Activated CD4-positive, alpha-beta T cell treated with anti-CD3 and anti-CD28 coated beads for 36 hours (primary cell): Measurements from ENCODE around the gene SUV39H1. TPM values are rescaled to one million over a fixed set of nuclear protein-coding genes. Genes with fewer than 3 reads are reported as not detected.
A peak's percentile ranks its signal among the peaks of the same experiment; 100 is the strongest.

Source experiments
- ATAC-seq: fragments of 200-7000 bp; cut with Tn5 transposase; one replicate; pipeline ENCODE4 v1.10.0; 2021; ENCODE audit warnings: mild to moderate bottlenecking, moderate library complexity
- CTCF ChIA-PET: fragments of 350-600 bp; sonication (Branson Sonifier 250); formaldehyde crosslinking; loops from one replicate; lab custom pipeline; 2021; ENCODE audit warnings: antibody characterized with exemption; lab: Charles Lee
- POLR2A ChIA-PET: fragments of 350-600 bp; sonication (Branson Sonifier 250); formaldehyde crosslinking; loops from one replicate; lab custom pipeline; 2021; ENCODE audit warnings: antibody characterized with exemption, inconsistent platforms; lab: Charles Lee
- DNase-seq: peaks from one replicate; pipeline ENCODE4 v3.0.0-alpha.2; 2020
- H3K27ac Mint-ChIP-seq: one replicate; pipeline ENCODE4 v1.8.0; 2021; ENCODE audit warnings: mixed read lengths
- H3K27me3 Mint-ChIP-seq: one replicate; pipeline ENCODE4 v1.8.0; 2021; ENCODE audit warnings: mixed read lengths
- H3K36me3 Mint-ChIP-seq: one replicate; pipeline ENCODE4 v1.8.0; 2021; ENCODE audit warnings: low read depth, mixed read lengths
- H3K4me1 Mint-ChIP-seq: one replicate; pipeline ENCODE4 v1.8.0; 2021; ENCODE audit warnings: mixed read lengths
- H3K4me3 Mint-ChIP-seq: one replicate; pipeline ENCODE4 v1.8.0; 2021; ENCODE audit warnings: mild to moderate bottlenecking, moderate library complexity, mixed read lengths
- H3K9me3 Mint-ChIP-seq: one replicate; pipeline ENCODE4 v1.8.0; 2021; ENCODE audit warnings: low read depth, mixed read lengths
- intact Hi-C, 2 experiments: fragments of 100-400 bp; cut with DNase I in 1 of 2; cut with micrococcal nuclease in 1 of 2; formaldehyde crosslinking; loops; one replicate each; pipeline versions ENCODE4 v1.14.2 to v1.15.1; 2022 to 2024; cut with DNase I, micrococcal nuclease
- total RNA-seq, 2 experiments: library from RNA; stranded (reverse); gene quantifications; one replicate each; pipeline ENCODE4 v1.2.3, GENCODE V29; 2021

The SUV39H1 gene
- total RNA-seq, 2 experiments from 2014 or later = 30.8 to 31.7 TPM

DNA sequence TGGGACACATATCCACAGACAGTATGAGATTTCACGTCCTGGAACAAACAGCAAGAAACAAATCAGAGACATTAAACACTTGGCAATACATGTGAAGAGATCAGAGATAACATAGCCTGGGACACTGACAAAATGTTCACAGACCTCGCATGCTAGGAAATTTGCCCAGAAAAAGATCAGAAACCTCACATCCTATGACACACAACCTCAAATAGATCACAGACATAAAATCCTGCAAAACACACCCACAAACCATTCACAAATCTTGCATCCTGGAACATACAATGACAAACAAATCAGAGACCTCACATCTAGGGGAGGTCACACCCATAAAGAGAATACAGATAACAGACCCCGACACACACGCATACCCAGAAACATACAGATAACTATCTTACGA is 18.0 kb downstream of the SUV39H1 start:
- no peaks in the 10 kb centered on the region for H3K9me3 Mint-ChIP-seq
- H3K27me3 Mint-ChIP-seq = no peaks in the 10 kb centered on the region
- CTCF ChIA-PET = no interaction called here
- DNase-seq (no peak), ATAC-seq (peak; percentile 16)
- intact Hi-C loops = loop anchor here in 1 of 2 experiments (5.0 kb wide), 1 partner anchor 223 kb away; no protein-coding TSS in a partner anchor
- peaks cover 78% of the 10 kb centered on the region for H3K4me1 Mint-ChIP-seq
- peak overlapping the region; percentile 86 for H3K27ac Mint-ChIP-seq
- POLR2A ChIA-PET = no interaction called here
- H3K36me3 Mint-ChIP-seq = no peaks in the 10 kb centered on the region
- H3K4me3 Mint-ChIP-seq = peak overlapping the region; percentile 4

DNA sequence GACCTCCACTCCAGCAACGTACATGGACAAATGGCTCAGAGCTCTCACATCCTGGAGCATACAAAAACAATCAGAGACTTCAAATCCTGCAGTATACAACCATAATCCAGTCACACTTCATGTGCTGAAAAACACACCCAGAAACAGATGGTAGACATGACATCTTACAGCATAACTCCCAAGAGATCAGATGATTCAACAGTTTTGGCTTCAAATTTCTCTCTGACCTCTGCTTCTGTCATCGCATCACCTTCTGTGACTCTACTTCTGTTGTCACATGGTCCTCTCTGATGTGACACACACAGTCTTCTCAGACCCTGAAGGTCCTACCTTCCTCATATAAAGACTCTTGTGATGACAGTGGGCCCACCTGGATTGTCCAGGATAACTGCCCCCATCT is 18.5 kb downstream of the SUV39H1 start:
- ATAC-seq = peak; percentile 43
- peaks cover 78% of the 10 kb centered on the region for H3K4me1 Mint-ChIP-seq
- H3K27ac Mint-ChIP-seq = peak overlapping the region; percentile 86
- intact Hi-C loops = no loop called here
- H3K4me3 Mint-ChIP-seq = no peak overlapping the region
- DNase-seq = no peak
- H3K36me3 Mint-ChIP-seq = no peaks in the 10 kb centered on the region
- no peaks in the 10 kb centered on the region for H3K27me3 Mint-ChIP-seq
- ChIA-PET POLR2A (no interaction called here), CTCF (no interaction called here)
- no peaks in the 10 kb centered on the region for H3K9me3 Mint-ChIP-seq

DNA sequence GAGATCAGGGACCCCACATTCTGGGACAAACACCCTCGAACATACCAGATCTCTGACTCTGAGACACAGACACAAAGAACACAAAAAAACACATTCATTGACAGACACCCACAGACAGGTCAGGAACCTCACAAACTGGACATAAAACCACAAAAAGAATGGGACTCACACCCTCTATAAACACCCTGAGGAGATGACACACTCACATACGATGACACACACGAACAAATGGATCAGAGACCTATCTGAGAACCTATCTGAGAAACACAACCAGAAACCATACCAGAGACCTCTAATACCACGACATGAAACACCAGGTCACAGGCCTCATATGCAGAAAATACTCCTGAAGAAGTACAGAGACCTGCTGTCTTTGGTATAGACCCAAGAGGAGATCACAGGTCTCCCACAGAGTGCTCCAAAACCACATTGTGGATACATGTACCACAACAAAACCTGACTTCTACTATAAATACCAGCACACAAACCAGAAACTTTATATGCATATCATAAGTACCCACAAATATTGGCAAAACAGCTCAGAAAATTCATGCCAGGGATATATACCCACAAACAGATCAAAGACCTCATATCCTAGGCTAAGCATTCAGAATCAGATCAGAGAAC is 19.5 kb downstream of the SUV39H1 start:
- Mint-ChIP-seq H3K9me3 (no peaks in the 10 kb centered on the region), H3K27me3 (no peaks in the 10 kb centered on the region), H3K27ac (peak overlapping the region; percentile 86), H3K4me3 (no peak overlapping the region), H3K4me1 (peaks cover 71% of the 10 kb centered on the region), H3K36me3 (no peaks in the 10 kb centered on the region)
- ChIA-PET CTCF (no interaction called here), POLR2A (interaction anchor here (0.5 kb wide), 1 partner anchor 11 kb away, joined by 6 read pairs; no protein-coding TSS in a partner anchor)
- ATAC-seq (peak; percentile 8), DNase-seq (no peak)
- intact Hi-C loops = no loop called here

DNA sequence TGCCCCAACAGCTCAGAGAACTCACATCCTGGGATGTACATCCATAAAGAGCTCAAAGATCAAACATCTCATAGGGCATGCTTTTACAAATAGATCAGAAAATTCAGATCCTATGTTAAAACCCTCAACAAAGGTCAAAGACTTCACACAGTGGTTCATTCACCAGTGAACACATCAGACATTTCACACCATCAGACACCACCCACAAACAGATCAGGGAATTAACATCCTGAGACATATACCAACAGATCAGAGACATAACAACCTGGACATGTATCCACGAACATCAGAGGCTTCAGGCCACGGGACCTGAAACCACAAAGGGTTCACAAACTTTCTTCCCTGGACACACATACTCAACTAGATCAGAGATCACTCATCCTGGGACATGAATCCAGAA is 23.4 kb downstream of the SUV39H1 start:
- H3K4me1 Mint-ChIP-seq = peaks cover 41% of the 10 kb centered on the region
- H3K27me3 Mint-ChIP-seq = no peaks in the 10 kb centered on the region
- no peak for ATAC-seq
- no peak overlapping the region for H3K4me3 Mint-ChIP-seq
- H3K9me3 Mint-ChIP-seq = no peaks in the 10 kb centered on the region
- no peak for DNase-seq
- no peak overlapping the region for H3K27ac Mint-ChIP-seq
- H3K36me3 Mint-ChIP-seq = no peaks in the 10 kb centered on the region
- ChIA-PET POLR2A (no interaction called here), CTCF (no interaction called here)
- intact Hi-C loops = no loop called here

DNA sequence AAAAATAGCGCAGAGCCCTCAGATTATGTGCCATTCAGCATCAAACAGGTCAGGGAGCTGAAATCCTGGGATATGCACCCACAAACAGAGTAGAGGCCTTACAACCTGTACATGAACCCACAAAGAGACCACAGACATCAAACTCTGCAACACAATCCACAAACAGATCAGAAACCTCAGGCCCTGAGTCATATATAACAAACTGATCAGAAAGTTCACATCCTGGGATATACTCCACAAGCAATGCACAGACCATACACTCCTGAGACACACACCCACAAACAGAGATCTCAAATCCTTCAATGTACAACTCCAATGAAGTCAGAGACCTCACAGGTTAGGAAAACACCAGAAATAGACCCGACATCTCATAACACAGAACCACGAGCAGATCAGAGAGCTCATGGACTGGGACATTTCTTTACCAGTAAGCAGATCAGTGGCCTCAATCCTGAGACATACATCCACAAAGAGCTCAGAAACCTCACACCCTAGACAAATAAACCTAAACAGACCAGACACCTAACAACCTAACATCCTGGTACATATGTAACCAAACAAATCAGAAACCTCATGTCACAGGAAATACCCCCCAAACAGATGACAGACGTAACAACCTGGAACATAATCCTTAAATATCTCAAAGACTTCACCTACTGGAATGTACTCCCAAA is 24.2 kb downstream of the SUV39H1 start:
- ATAC-seq (peak; percentile 57), DNase-seq (no peak)
- Mint-ChIP-seq H3K4me1 (peaks cover 39% of the 10 kb centered on the region), H3K4me3 (no peak overlapping the region), H3K27ac (no peak overlapping the region), H3K27me3 (no peaks in the 10 kb centered on the region), H3K9me3 (no peaks in the 10 kb centered on the region), H3K36me3 (no peaks in the 10 kb centered on the region)
- ChIA-PET CTCF (interaction anchor here (0.6 to 1.1 kb wide), 3 partner anchors 73 to 472 kb away, joined by 3 to 4 read pairs (median 3); no protein-coding TSS in a partner anchor), POLR2A (interaction anchor here (1.0 kb wide), 1 partner anchor 17 kb away, joined by 3 read pairs; no protein-coding TSS in a partner anchor)
- intact Hi-C loops = no loop called here

DNA sequence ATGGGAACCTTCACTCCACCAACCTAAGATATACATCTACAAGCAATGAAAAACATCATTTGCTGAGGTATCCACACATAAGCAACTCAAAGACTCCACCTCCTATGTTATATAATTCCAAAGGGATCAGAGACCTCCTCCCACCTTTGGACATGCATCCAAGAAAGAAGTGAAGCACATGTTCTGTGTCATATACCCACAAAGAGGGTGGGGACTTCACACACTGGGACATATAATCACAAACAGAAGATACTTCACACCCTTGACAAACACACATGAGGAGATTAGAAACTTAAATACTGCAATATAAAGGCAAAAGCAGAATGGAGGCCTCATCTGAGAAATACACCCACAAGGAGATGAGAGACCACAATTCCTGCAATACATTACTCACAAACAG is 25.4 kb downstream of the SUV39H1 start:
- intact Hi-C loops = no loop called here
- no peaks in the 10 kb centered on the region for H3K27me3 Mint-ChIP-seq
- ChIA-PET CTCF (interaction anchor here (1.1 kb wide), 1 partner anchor 74 kb away, joined by 4 read pairs; no protein-coding TSS in a partner anchor), POLR2A (no interaction called here)
- H3K27ac Mint-ChIP-seq = no peak overlapping the region
- DNase-seq (no peak), ATAC-seq (no peak)
- H3K36me3 Mint-ChIP-seq = peaks cover 5% of the 10 kb centered on the region
- H3K4me1 Mint-ChIP-seq = peaks cover 40% of the 10 kb centered on the region
- H3K4me3 Mint-ChIP-seq = no peak overlapping the region
- H3K9me3 Mint-ChIP-seq = peaks cover 2% of the 10 kb centered on the region

DNA sequence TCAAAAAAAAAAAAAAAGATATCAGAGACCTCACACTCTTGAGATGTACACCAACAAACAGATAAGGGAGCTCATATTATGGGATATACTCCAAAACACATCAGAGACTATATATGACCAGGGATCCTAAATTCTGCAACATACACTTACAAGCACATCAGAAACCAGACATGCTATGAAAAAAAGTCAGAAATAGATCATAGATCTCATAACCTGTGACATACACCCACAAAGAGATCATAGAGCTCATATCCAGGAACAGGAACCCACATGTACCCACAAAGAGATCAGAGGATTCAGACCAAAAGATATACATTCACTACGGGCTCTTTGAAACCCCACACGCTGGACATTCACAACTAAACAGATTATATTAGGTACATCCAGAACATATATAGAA is 30.1 kb downstream of the SUV39H1 start:
- DNase-seq = no peak
- Mint-ChIP-seq H3K27ac (peak overlapping the region; percentile 67), H3K4me3 (no peak overlapping the region), H3K4me1 (peaks cover 39% of the 10 kb centered on the region), H3K36me3 (peaks cover 16% of the 10 kb centered on the region), H3K9me3 (peaks cover 20% of the 10 kb centered on the region), H3K27me3 (no peaks in the 10 kb centered on the region)
- ATAC-seq = peak; percentile 44
- CTCF ChIA-PET = no interaction called here
- POLR2A ChIA-PET = interaction anchor here (0.6 to 1.3 kb wide), 3 partner anchors 10 to 137 kb away, joined by 3 to 7 read pairs (median 6); no protein-coding TSS in a partner anchor
- intact Hi-C loops = no loop called here

DNA sequence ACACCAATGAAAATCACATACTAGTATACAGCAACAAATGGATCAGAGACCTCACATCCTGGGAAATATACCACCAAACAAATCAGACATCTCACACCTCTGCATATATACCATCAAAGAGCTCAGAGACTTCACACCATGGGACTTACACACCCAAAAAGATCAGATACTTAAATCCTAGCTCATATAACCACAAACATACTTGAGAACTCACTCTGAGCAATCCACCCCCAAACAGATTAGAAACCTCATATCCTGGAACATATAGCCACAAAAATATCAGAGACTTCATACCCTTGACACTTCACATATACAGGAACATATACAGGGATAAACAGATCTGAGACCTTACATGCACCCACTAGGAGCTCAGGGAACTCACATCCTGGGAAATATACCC is 32.1 kb downstream of the SUV39H1 start:
- ChIA-PET CTCF (interaction anchor here (0.6 kb wide), 1 partner anchor 189 kb away, joined by 3 read pairs; the partner anchor contains the start of gene TBC1D25), POLR2A (no interaction called here)
- Mint-ChIP-seq H3K9me3 (peaks cover 20% of the 10 kb centered on the region), H3K27me3 (no peaks in the 10 kb centered on the region), H3K4me1 (peaks cover 34% of the 10 kb centered on the region), H3K27ac (no peak overlapping the region), H3K4me3 (no peak overlapping the region), H3K36me3 (peaks cover 16% of the 10 kb centered on the region)
- peak; percentile 51 for ATAC-seq
- DNase-seq = no peak
- intact Hi-C loops = no loop called here

DNA sequence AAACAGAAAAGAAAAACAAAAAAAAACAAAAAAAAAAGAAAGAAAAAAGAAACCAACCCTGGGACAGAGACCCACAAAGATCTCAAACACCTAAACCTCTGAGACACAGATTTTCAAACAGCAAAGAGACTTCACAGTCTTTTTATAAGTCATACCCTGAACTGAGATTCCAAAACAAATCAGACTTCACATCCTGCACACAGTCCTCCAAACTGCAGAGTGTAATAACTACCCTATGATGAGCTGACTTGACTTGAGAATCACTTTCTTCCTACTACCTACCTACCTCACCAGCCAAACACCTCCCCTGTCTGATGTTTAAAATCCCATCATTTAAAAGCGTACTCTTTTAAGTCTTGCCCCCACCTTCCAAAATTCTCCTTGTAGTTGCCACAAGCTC is 39.8 kb downstream of the SUV39H1 start:
- peak; percentile 60 for ATAC-seq
- no peak for DNase-seq
- H3K4me3 Mint-ChIP-seq = peak overlapping the region; percentile 97
- H3K9me3 Mint-ChIP-seq = no peaks in the 10 kb centered on the region
- intact Hi-C loops = loop anchor here (2.0 to 5.0 kb wide), 7 partner anchors 24 to 531 kb away; partner anchors contain the start of genes PPP1R3F (in 1 of the 2), PQBP1 (in 1 of the 2), TIMM17B (in 1 of the 2) and WAS (in 1 of the 2)
- H3K36me3 Mint-ChIP-seq = no peaks in the 10 kb centered on the region
- peaks cover 20% of the 10 kb centered on the region for H3K4me1 Mint-ChIP-seq
- peak overlapping the region; percentile 98 for H3K27ac Mint-ChIP-seq
- ChIA-PET POLR2A (interaction anchor here (0.6 to 2.0 kb wide), 5 partner anchors 10 to 197 kb away, joined by 3 to 8 read pairs (median 3); partner anchors contain the start of genes HDAC6 and TBC1D25), CTCF (no interaction called here)
- no peaks in the 10 kb centered on the region for H3K27me3 Mint-ChIP-seq

DNA sequence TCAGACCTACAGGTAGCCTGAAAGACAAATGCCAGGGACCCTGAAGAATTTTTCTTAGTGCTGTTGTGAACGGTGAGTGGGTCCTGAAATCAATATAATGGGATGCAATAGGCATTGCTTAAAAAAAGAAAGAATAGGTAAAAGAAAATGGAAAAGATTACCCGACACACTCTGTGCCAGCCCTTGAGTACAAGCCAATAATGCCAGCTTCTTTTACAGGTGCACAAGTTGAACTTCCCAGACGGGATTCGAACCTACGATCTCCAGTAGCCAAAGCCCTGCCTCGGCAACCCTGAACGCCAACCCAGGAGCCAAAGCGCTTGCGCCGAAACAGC is 40.3 kb downstream of the SUV39H1 start:
- DNase-seq (no peak), ATAC-seq (no peak)
- no peaks in the 10 kb centered on the region for H3K27me3 Mint-ChIP-seq
- H3K36me3 Mint-ChIP-seq = no peaks in the 10 kb centered on the region
- ChIA-PET CTCF (interaction anchor here (0.7 kb wide), 1 partner anchor 137 kb away, joined by 3 read pairs; no protein-coding TSS in a partner anchor), POLR2A (interaction anchor here (0.9 to 2.0 kb wide), 7 partner anchors 11 to 197 kb away, joined by 3 to 8 read pairs (median 3); partner anchors contain the start of genes HDAC6, SUV39H1, TBC1D25 and WAS)
- peak overlapping the region; percentile 98 for H3K27ac Mint-ChIP-seq
- intact Hi-C loops = loop anchor here (1.0 to 5.0 kb wide), 14 partner anchors 14 to 530 kb away; partner anchors contain the start of genes SUV39H1 (in 2 of the 2), GRIPAP1 (in 1 of the 2), PPP1R3F (in 1 of the 2) and PQBP1 (in 1 of the 2)
- no peaks in the 10 kb centered on the region for H3K9me3 Mint-ChIP-seq
- H3K4me1 Mint-ChIP-seq = peaks cover 20% of the 10 kb centered on the region
- peak overlapping the region; percentile 97 for H3K4me3 Mint-ChIP-seq
